Calu3 (cell line): ENCODE data around the gene CTDP1. TPM values are rescaled to one million over a fixed set of nuclear protein-coding genes. Genes with fewer than 3 reads are reported as not detected.

Experiments
- BruUV-seq: library from RNA; stranded (reverse); fragments of 400-500 nt; replicated peaks from 2 replicates; lab custom pipeline; 2021; lab: Mats Ljungman, UMichigan
- CTCF ChIA-PET: fragments of 300-600 bp; sonication (Branson Sonifier 250); formaldehyde crosslinking; loops from one replicate; lab custom pipeline; 2022; ENCODE audit warnings: antibody characterized with exemption; lab: Charles Lee
- DNase-seq: peaks from one replicate; pipeline ENCODE4 v3.0.0; 2022
- H3K27ac Mint-ChIP-seq: one replicate; pipeline ENCODE4 v1.8.0; 2022; ENCODE audit warnings: mixed read lengths; ENCODE audit not compliant: unreplicated experiment
- H3K27me3 Mint-ChIP-seq: one replicate; pipeline ENCODE4 v1.8.0; 2022; ENCODE audit warnings: mixed read lengths; ENCODE audit not compliant: unreplicated experiment
- H3K36me3 Mint-ChIP-seq: one replicate; pipeline ENCODE4 v1.8.0; 2022; ENCODE audit warnings: mild to moderate bottlenecking, moderate library complexity, mixed read lengths; ENCODE audit not compliant: insufficient read depth, unreplicated experiment
- H3K4me1 Mint-ChIP-seq: one replicate; pipeline ENCODE4 v1.8.0; 2022; ENCODE audit warnings: mild to moderate bottlenecking, low read depth, mixed read lengths; ENCODE audit not compliant: unreplicated experiment
- H3K4me3 Mint-ChIP-seq: one replicate; pipeline ENCODE4 v1.8.0; 2022; ENCODE audit warnings: mild to moderate bottlenecking, low read depth, moderate library complexity, mixed read lengths; ENCODE audit not compliant: unreplicated experiment
- H3K9me3 Mint-ChIP-seq: one replicate; pipeline ENCODE4 v1.8.0; 2022; ENCODE audit warnings: low read depth, mixed read lengths; ENCODE audit not compliant: unreplicated experiment
- intact Hi-C: fragments of 100-400 bp; cut with micrococcal nuclease; formaldehyde crosslinking; loops from one replicate; pipeline ENCODE4 v1.10.0; 2022; ENCODE audit not compliant: unreplicated experiment
- total RNA-seq: library from RNA; stranded (reverse); gene quantifications from 2 replicates; pipeline ENCODE4 v1.2.3, GENCODE V29; 2022
- TF ChIP-seq, protein P1 (sequence below): fragments of 200-600 bp; IDR thresholded peaks from one replicate; pipeline ENCODE4 v1.8.0; 2022; ENCODE audit warnings: antibody characterized with exemption; ENCODE audit not compliant: unreplicated experiment

Gene CTDP1
- total RNA-seq, 1 experiment from 2014 or later = 15.6 TPM

DNA sequence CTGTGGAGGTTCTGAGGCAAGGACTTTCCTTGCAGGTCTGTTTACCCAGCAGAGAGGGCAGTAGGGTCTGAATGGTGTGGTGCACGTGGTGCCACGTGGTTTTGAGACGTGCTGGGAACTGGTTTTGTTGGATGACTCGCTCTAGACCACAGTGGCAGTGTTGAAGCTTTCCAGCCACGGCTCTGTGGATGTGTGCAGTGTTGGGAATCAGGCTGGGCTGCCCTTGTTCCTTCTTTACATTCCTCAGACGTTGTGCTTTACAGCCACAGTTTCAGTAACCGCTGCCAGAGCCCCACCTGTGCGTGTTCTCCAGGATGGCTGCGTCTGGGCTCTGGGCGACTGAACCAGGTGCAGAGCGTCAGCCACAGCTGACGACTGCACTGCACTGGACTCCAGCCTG, 8.2 kb downstream of the CTDP1 start:
- CTCF ChIA-PET = no interaction called here
- intact Hi-C loops = no loop called here
- no peak for DNase-seq
- Mint-ChIP-seq H3K9me3 (no peaks in the 10 kb centered on the region), H3K36me3 (no peaks in the 10 kb centered on the region), H3K27ac (no peak overlapping the region), H3K4me3 (no peak overlapping the region), H3K4me1 (no peaks in the 10 kb centered on the region), H3K27me3 (no peaks in the 10 kb centered on the region)
- TF ChIP-seq, protein P1, sequence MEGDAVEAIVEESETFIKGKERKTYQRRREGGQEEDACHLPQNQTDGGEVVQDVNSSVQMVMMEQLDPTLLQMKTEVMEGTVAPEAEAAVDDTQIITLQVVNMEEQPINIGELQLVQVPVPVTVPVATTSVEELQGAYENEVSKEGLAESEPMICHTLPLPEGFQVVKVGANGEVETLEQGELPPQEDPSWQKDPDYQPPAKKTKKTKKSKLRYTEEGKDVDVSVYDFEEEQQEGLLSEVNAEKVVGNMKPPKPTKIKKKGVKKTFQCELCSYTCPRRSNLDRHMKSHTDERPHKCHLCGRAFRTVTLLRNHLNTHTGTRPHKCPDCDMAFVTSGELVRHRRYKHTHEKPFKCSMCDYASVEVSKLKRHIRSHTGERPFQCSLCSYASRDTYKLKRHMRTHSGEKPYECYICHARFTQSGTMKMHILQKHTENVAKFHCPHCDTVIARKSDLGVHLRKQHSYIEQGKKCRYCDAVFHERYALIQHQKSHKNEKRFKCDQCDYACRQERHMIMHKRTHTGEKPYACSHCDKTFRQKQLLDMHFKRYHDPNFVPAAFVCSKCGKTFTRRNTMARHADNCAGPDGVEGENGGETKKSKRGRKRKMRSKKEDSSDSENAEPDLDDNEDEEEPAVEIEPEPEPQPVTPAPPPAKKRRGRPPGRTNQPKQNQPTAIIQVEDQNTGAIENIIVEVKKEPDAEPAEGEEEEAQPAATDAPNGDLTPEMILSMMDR = no peak
- BruUV-seq = no TSS peak

GRCh38 chr18:79690071-79690470, 10.5 kb downstream of the CTDP1 start:
- H3K27ac Mint-ChIP-seq = no peak overlapping the region
- H3K27me3 Mint-ChIP-seq = no peaks in the 10 kb centered on the region
- no peaks in the 10 kb centered on the region for H3K4me1 Mint-ChIP-seq
- H3K9me3 Mint-ChIP-seq = no peaks in the 10 kb centered on the region
- H3K36me3 Mint-ChIP-seq = no peaks in the 10 kb centered on the region
- intact Hi-C loops = no loop called here
- TF ChIP-seq, protein P1 = no peak
- BruUV-seq = no TSS peak
- DNase-seq = no peak
- no peak overlapping the region for H3K4me3 Mint-ChIP-seq
- CTCF ChIA-PET = no interaction called here

GRCh38 chr18:79690586-79691482, 11.2 kb downstream of the CTDP1 start:
- CTCF ChIA-PET = no interaction called here
- DNase-seq = no peak
- Mint-ChIP-seq H3K27ac (no peak overlapping the region), H3K27me3 (no peaks in the 10 kb centered on the region), H3K4me3 (no peak overlapping the region), H3K36me3 (no peaks in the 10 kb centered on the region), H3K9me3 (no peaks in the 10 kb centered on the region), H3K4me1 (no peaks in the 10 kb centered on the region)
- TF ChIP-seq, protein P1 = no peak
- BruUV-seq = no TSS peak
- intact Hi-C loops = no loop called here

- no peaks in the 10 kb centered on the region for H3K36me3 Mint-ChIP-seq
- intact Hi-C loops = no loop called here
- CTCF ChIA-PET = no interaction called here
- H3K4me3 Mint-ChIP-seq = no peak overlapping the region
- no peaks in the 10 kb centered on the region for H3K9me3 Mint-ChIP-seq
- H3K27ac Mint-ChIP-seq = no peak overlapping the region
- DNase-seq = no peak
- no peaks in the 10 kb centered on the region for H3K4me1 Mint-ChIP-seq
- BruUV-seq = no TSS peak
- H3K27me3 Mint-ChIP-seq = no peaks in the 10 kb centered on the region
- TF ChIP-seq, protein P1 = no peak
Measured at GRCh38 chr18:79692056-79692455, 12.5 kb downstream of the CTDP1 start.
